K562 (cell line): Measurements from ENCODE around the gene GOLIM4. TPM values are rescaled to one million over a fixed set of nuclear protein-coding genes. Genes with fewer than 3 reads are reported as not detected.
A peak's percentile ranks its signal among the peaks of the same experiment; 100 is the strongest.

Experiments
- ATAC-seq: fragments of 200-7000 bp; cut with Tn5 transposase; 3 replicates; pipeline ENCODE4 v1.9.1; 2020; ENCODE audit warnings: moderate library complexity
- BruUV-seq: library from RNA; stranded (reverse); fragments of 400-500 nt; replicated peaks from 2 replicates; lab custom pipeline; 2021; lab: Mats Ljungman, UMichigan
- CTCF ChIA-PET: fragments of 300-600 bp; formaldehyde crosslinking; extraction: SDS; loops from one replicate; lab custom pipeline; 2021; ENCODE audit warnings: low intra/inter-chr PET ratio; lab: Yijun Ruan, JAX
- POLR2A ChIA-PET: fragments of 300-600, 350-650 bp; sonication (Branson Sonifier 250); formaldehyde crosslinking; extraction: SDS; loops from one replicate; lab custom pipeline; 2021; ENCODE audit warnings: antibody characterized with exemption, inconsistent platforms; lab: Yijun Ruan, JAX
- DNase-seq, 4 experiments: peaks; one replicate each; pipeline versions ENCODE4 v3.0.0 to v3.0.0-alpha.2; 2011 to 2018; ENCODE audit warnings: low spot score in 3 of 4, mixed read lengths in 3 of 4; ENCODE audit errors: extremely low read depth in 1 of 4
- FAIRE-seq: peaks from 2 replicates; lab custom pipeline; 2011; peaks lifted over from hg19 to GRCh38; lab: Jason Lieb, UNC
- H2AFZ ChIP-seq: 2 replicates; pipeline ENCODE4 v1.6.0; 2011; ENCODE audit warnings: low read depth, low read length, control low read depth, inconsistent platforms
- H3K27ac ChIP-seq: fragments of 200-600 bp; 3 replicates; pipeline ENCODE4 v1.8.0; 2011; ENCODE audit warnings: low read depth, mild to moderate bottlenecking, control low read depth, inconsistent platforms, low read length, moderate library complexity, mixed read lengths; ENCODE audit errors: extremely low read depth
- H3K27me3 ChIP-seq, 2 experiments: fragments of 300-600 bp in 1 of 2; 2 replicates in 1 of 2; 3 replicates in 1 of 2; pipeline versions ENCODE4 v1.6.0 to v1.8.0; 2011; ENCODE audit warnings: inconsistent platforms in 2 of 2, low read length in 2 of 2, mild to moderate bottlenecking in 1 of 2, mixed read lengths in 1 of 2, moderate library complexity in 1 of 2; ENCODE audit not compliant: control insufficient read depth in 2 of 2, insufficient read depth in 2 of 2
- H3K36me3 ChIP-seq: fragments of 300-600 bp; 3 replicates; pipeline ENCODE4 v1.8.0; 2011; ENCODE audit warnings: mild to moderate bottlenecking, low read length, inconsistent platforms; ENCODE audit not compliant: control insufficient read depth, insufficient read depth
- H3K4me1 ChIP-seq, 2 experiments: fragments of 200-600 bp in 1 of 2; replicated peaks in 1 of 2; 2 replicates in 1 of 2; 3 replicates in 1 of 2; pipeline versions ENCODE4 v1.5.1 to v1.8.0; 2011; ENCODE audit warnings: inconsistent platforms in 2 of 2, low read length in 2 of 2, mild to moderate bottlenecking in 1 of 2, mixed read lengths in 1 of 2, moderate library complexity in 1 of 2; ENCODE audit not compliant: control insufficient read depth in 2 of 2, insufficient read depth in 2 of 2
- H3K4me2 ChIP-seq: 2 replicates; pipeline ENCODE4 v1.6.1; 2011; ENCODE audit warnings: low read length, control low read depth, inconsistent platforms, mixed read lengths; ENCODE audit not compliant: insufficient read depth
- H3K4me3 ChIP-seq: fragments of 200-600 bp; sonication (generic), shearing (Covaris generic); 2 replicates; pipeline ENCODE4 v1.5.1; 2016; ENCODE audit warnings: control low read depth, inconsistent platforms
- H3K79me2 ChIP-seq: fragments of 200-600 bp; 3 replicates; pipeline ENCODE4 v1.8.0; 2011; ENCODE audit warnings: low read length, inconsistent platforms; ENCODE audit not compliant: control insufficient read depth, insufficient read depth
- H3K9ac ChIP-seq, 2 experiments: 2 replicates each; pipeline versions ENCODE4 v1.6.0 to v1.6.1; 2011; ENCODE audit warnings: low read depth in 2 of 2, low read length in 2 of 2, control low read depth in 1 of 2, inconsistent platforms in 1 of 2, mild to moderate bottlenecking in 1 of 2, mixed read lengths in 1 of 2; ENCODE audit not compliant: insufficient read depth in 1 of 2
- H3K9me1 ChIP-seq: one replicate; pipeline ENCODE4 v1.6.0; 2011; ENCODE audit warnings: inconsistent platforms, mild to moderate bottlenecking, low read length, moderate library complexity; ENCODE audit not compliant: control insufficient read depth, insufficient read depth
- H3K9me3 ChIP-seq: replicated peaks from 2 replicates; pipeline ENCODE4 v1.5.1; 2011; ENCODE audit warnings: low read depth, low read length, inconsistent platforms; ENCODE audit not compliant: control insufficient read depth, insufficient read depth
- H4K20me1 ChIP-seq: replicated peaks from 2 replicates; pipeline ENCODE4 v1.6.1; 2011; ENCODE audit warnings: low read length, inconsistent platforms, mixed read lengths; ENCODE audit not compliant: control insufficient read depth, insufficient read depth
- ADNP ChIP-seq: fragments of 200-800 bp; sonication (Bioruptor generic); IDR thresholded peaks from 2 replicates; pipeline ENCODE4 v1.6.1; 2016; ENCODE audit warnings: missing genetic modification characterization, missing compliant biosample characterization
- ATF7 ChIP-seq: fragments of 450-650 bp; IDR thresholded peaks from 2 replicates; pipeline ENCODE4 v1.7.1; 2014; ENCODE audit warnings: mild to moderate bottlenecking, moderate library complexity
- C11orf30 ChIP-seq: fragments of 450-650 bp; IDR thresholded peaks from 2 replicates; pipeline ENCODE4 v1.6.1; 2016; ENCODE audit warnings: low read depth, mild to moderate bottlenecking
- MAFF ChIP-seq: IDR thresholded peaks from 2 replicates; pipeline ENCODE4 v1.6.1; 2012; ENCODE audit warnings: low read length, improper control_type of control experiment
- MAFG ChIP-seq: fragments of 450-650 bp; conservative IDR thresholded peaks from 2 replicates; pipeline ENCODE4 v1.6.1; 2016; ENCODE audit warnings: missing genetic modification characterization, missing compliant biosample characterization
- MAFK ChIP-seq: IDR thresholded peaks from 2 replicates; pipeline ENCODE4 v1.6.1; 2011; ENCODE audit warnings: low read length, improper control_type of control experiment
- TBL1XR1 ChIP-seq, 2 experiments: IDR thresholded peaks; 2 replicates each; pipeline ENCODE4 v1.6.1; 2012; ENCODE audit warnings: improper control_type of control experiment in 2 of 2, low read length in 2 of 2, mild to moderate bottlenecking in 1 of 2
- YY1 ChIP-seq, 3 experiments: IDR thresholded peaks; 2 replicates each; pipeline ENCODE4 v1.6.1; 2011; ENCODE audit warnings: low read length in 2 of 3, mild to moderate bottlenecking in 2 of 3, moderate library complexity in 2 of 3, borderline replicate concordance in 1 of 3, control low read depth in 1 of 3, low read depth in 1 of 3; ENCODE audit not compliant: insufficient read depth in 3 of 3, insufficient replicate concordance in 2 of 3, control insufficient read depth in 1 of 3, insufficient read length in 1 of 3; ENCODE audit errors: extremely low read depth in 1 of 3
- ZNF316 ChIP-seq: fragments of 450-650 bp; IDR thresholded peaks from 2 replicates; pipeline ENCODE4 v1.6.1; 2016
- WGBS: fragments of 100-300 bp; shearing (Covaris generic); methylation state at CpG from one replicate; pipeline ENCODE4 v1.1.6; 2016; ENCODE audit warnings: low coverage, mixed read lengths; ENCODE audit not compliant: insufficient coverage; ENCODE audit errors: missing lambda C conversion rate; 5-methylcytosine and 5-hydroxymethylcytosine counted together
- in situ Hi-C: fragments of 300-500 bp; cut with MboI; formaldehyde crosslinking; loops from 4 replicates; pipeline ENCODE4 v1.15.0; 2018; ENCODE audit warnings: inconsistent platforms, mixed read lengths
- intact Hi-C: fragments of 100-400 bp; cut with micrococcal nuclease; formaldehyde crosslinking; loops from 2 replicates; pipeline ENCODE4 v1.14.2; 2022
- polyA plus RNA-seq, 8 experiments: library from polyadenylated mRNA; depleted of rRNA in 4 of 8; stranded (reverse) in 5 of 8; unstranded in 3 of 8; fragments of >200 nt; fragmentation: Nextera tagmentation in 2 of 8; fragmentation: Illumina TruSeq in 1 of 8; extraction: Ambion mirVana in 2 of 8; extraction: Trizol in 1 of 8; gene quantifications; 2 replicates each; pipeline versions ENCODE4 v1.2.1 to v1.2.3, GENCODE V29; 2011 to 2014; ENCODE audit warnings: inconsistent platforms in 1 of 8, missing spikeins in 1 of 8
- total RNA-seq, 7 experiments: library from RNA; depleted of rRNA in 6 of 7; stranded (reverse); fragments of >200 nt in 6 of 7; fragmentation: Illumina TruSeq in 2 of 7; extraction: Trizol in 2 of 7; gene quantifications; 2 replicates each; pipeline versions ENCODE4 v1.2.1 to v1.2.3, GENCODE V29; 2011 to 2021; ENCODE audit warnings: low replicate concordance in 1 of 7
- TF ChIP-seq, protein P1 (sequence below): sonication (generic); formaldehyde crosslinking; IDR thresholded peaks from 2 replicates; pipeline ENCODE4 v1.8.0; 2022; ENCODE audit warnings: missing genetic modification reagents, mild to moderate bottlenecking, borderline replicate concordance

Gene GOLIM4
- total and polyA plus RNA-seq, 9 of the 15 experiments (the other 6 are each of a cell fraction or from before 2014, with no cell fraction given) = 9.3 to 39.4 (median 31.0) TPM

DNA sequence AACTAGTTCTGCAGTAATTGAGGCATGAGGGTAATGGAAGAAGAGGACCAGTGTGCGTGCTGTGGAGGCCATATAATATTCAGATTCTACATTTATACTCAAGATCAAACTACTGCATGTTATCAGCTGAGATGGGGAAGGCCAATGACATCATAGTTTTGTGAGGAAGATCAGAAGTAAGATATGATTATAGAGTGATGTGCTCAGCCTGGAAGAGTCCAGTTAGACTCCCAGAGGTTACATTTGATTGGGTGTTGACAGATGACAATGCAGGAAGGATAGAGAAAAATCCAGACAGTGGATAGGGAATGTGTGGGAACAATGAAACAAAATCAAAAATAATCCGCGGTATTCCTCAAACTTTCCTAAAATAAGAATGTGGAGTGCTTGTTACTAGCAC lies 35.4 kb downstream of the GOLIM4 start:
- BruUV-seq = no TSS peak
- Histone ChIP-seq H3K4me1 (no peaks in the 10 kb centered on the region), H3K27ac (no peak overlapping the region), H3K79me2 (peaks cover 78% of the 10 kb centered on the region), H3K9me3 (peaks cover 10% of the 10 kb centered on the region; the same call in 1 of the 2 replicates), H3K4me3 (no peak overlapping the region), H3K27me3 (no peaks in the 10 kb centered on the region), H3K4me2 (no peak overlapping the region), H4K20me1 (no peaks in the 10 kb centered on the region), H3K9ac (no peak overlapping the region), H2AFZ (no peak overlapping the region), H3K36me3 (peaks cover 3% of the 10 kb centered on the region; the same call in 1 of the 3 replicates), H3K9me1 (no peaks in the 10 kb centered on the region)
- no peak for ATAC-seq
- no peak for FAIRE-seq
- no peak for DNase-seq
- 90% methylated on average over 3 of the region's 3 CpGs for WGBS
- in situ Hi-C loops (no loop called here), intact Hi-C loops (no loop called here)
- CTCF ChIA-PET = no interaction called here
- POLR2A ChIA-PET = no interaction called here
- TF ChIP-seq ATF7 (0 out of 2 replicates have a peak, but pooled peaks have one; percentile 31), ADNP (tag) (no peak)

DNA sequence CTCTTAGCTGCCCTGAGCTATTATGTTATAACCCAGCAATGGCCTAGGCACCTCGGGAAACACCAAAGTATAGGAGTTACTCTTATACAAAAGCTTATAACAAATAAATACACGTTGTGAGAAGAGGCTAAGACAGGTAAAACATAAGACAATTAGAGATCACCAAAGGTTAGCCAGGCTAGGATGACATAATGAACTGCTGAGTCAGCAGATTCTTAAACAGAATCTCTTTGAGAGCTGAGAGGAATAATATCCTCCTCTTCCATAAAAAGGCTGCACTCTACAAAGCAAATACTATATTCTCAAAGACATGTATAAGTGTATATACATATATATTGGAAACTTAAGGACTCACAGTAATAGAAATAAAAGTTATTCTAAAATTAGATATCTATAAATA lies 37.2 kb downstream of the GOLIM4 start:
- peaks cover 10% of the 10 kb centered on the region; the same call in 1 of the 2 replicates for H3K9me3 ChIP-seq
- in situ Hi-C loops (no loop called here), intact Hi-C loops (loop anchor here (5.0 kb wide), 1 partner anchor 399 kb away; no protein-coding TSS in a partner anchor)
- ChIA-PET CTCF (no interaction called here), POLR2A (interaction anchor here (0.7 kb wide), 1 partner anchor 36 kb away, joined by 3 read pairs; no protein-coding TSS in a partner anchor)
- H3K27ac ChIP-seq = no peak overlapping the region
- H3K36me3 ChIP-seq = peaks cover 3% of the 10 kb centered on the region; the same call in 1 of the 3 replicates
- no peak overlapping the region for H3K4me3 ChIP-seq
- BruUV-seq = no TSS peak
- H3K4me1 ChIP-seq = no peaks in the 10 kb centered on the region
- no peak overlapping the region for H2AFZ ChIP-seq
- FAIRE-seq (no peak), DNase-seq (no peak), ATAC-seq (no peak)
- H3K27me3 ChIP-seq = no peaks in the 10 kb centered on the region
- H3K4me2 ChIP-seq = no peak overlapping the region
- WGBS = 58% methylated on average over 2 of the region's 2 CpGs
- TF ChIP-seq MAFG (peak; percentile 97), TBL1XR1 (IDR thresholded peaks at IDR 0.05; ENCODE audit: low read length in 2 of 2) (no peak), MAFK (peak; percentile 100), MAFF (peak; percentile 100), YY1 (IDR thresholded peaks at IDR 0.05; ENCODE audit: borderline replicate concordance in 1 of 3, control insufficient read depth in 1 of 3, extremely low read depth in 1 of 3, insufficient read depth in 3 of 3, insufficient read length in 1 of 3, insufficient replicate concordance in 2 of 3, low read depth in 1 of 3, low read length in 2 of 3) (no peak), C11orf30 (peak; percentile 97), ZNF316 (peak; percentile 98)
- TF ChIP-seq, protein P1, sequence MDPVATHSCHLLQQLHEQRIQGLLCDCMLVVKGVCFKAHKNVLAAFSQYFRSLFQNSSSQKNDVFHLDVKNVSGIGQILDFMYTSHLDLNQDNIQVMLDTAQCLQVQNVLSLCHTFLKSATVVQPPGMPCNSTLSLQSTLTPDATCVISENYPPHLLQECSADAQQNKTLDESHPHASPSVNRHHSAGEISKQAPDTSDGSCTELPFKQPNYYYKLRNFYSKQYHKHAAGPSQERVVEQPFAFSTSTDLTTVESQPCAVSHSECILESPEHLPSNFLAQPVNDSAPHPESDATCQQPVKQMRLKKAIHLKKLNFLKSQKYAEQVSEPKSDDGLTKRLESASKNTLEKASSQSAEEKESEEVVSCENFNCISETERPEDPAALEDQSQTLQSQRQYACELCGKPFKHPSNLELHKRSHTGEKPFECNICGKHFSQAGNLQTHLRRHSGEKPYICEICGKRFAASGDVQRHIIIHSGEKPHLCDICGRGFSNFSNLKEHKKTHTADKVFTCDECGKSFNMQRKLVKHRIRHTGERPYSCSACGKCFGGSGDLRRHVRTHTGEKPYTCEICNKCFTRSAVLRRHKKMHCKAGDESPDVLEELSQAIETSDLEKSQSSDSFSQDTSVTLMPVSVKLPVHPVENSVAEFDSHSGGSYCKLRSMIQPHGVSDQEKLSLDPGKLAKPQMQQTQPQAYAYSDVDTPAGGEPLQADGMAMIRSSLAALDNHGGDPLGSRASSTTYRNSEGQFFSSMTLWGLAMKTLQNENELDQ (CRISPR knock-in tag) = no peak
- H3K9ac ChIP-seq = no peak overlapping the region
- peaks cover 76% of the 10 kb centered on the region for H3K79me2 ChIP-seq
- no peaks in the 10 kb centered on the region for H3K9me1 ChIP-seq
- no peaks in the 10 kb centered on the region for H4K20me1 ChIP-seq
